Prostate gland (tissue), 2 donors: ENCODE measurements around the gene SP8.
A peak's percentile ranks its signal among the peaks of the same experiment; 100 is the strongest.

Source experiments
- POLR2AphosphoS5 ChIP-seq: sonication (generic); formaldehyde crosslinking; IDR thresholded peaks from one replicate; pipeline ENCODE4 v1.6.1; 2017; ENCODE audit warnings: antibody characterized with exemption
- TF ChIP-seq, protein P1 (sequence below), 4 experiments: fragments of 200-600 bp in 2 of 4; fragments of 450-650 bp in 2 of 4; sonication (generic) in 2 of 4; IDR thresholded peaks; 1 replicate in 3 of 4; 2 replicates in 1 of 4; pipeline ENCODE4 v1.5.1; 2016 to 2019; ENCODE audit warnings: antibody characterized with exemption in 4 of 4, mild to moderate bottlenecking in 2 of 4, moderate library complexity in 2 of 4

DNA sequence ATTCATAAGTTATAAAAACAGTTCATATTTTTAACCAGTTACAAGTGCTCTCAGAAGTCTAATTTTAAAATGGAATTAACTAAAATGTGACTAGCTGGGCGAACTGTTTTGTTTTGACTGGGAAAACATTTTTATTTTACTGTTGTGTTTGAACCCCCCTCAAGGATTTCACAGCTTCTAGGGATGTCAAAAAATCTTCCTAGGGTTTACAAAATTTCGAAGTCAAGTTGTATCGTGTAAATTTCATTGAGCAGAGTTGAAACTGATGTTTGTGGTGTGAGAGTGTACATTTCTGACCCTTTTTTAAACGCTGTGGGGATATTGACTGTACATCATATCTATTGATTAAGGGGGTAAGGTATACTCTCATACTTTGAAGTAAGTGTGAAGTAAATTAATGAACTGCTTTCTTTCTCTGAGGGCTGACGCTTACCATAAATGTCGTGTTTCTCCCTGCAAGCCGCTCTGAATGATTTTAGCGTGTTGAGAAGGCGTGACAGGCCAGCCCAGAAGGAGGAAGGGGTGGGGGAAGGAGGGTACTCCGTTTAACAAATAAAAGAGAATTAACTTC, 1.8 kb upstream of the SP8 start:
- TF ChIP-seq, protein P1, sequence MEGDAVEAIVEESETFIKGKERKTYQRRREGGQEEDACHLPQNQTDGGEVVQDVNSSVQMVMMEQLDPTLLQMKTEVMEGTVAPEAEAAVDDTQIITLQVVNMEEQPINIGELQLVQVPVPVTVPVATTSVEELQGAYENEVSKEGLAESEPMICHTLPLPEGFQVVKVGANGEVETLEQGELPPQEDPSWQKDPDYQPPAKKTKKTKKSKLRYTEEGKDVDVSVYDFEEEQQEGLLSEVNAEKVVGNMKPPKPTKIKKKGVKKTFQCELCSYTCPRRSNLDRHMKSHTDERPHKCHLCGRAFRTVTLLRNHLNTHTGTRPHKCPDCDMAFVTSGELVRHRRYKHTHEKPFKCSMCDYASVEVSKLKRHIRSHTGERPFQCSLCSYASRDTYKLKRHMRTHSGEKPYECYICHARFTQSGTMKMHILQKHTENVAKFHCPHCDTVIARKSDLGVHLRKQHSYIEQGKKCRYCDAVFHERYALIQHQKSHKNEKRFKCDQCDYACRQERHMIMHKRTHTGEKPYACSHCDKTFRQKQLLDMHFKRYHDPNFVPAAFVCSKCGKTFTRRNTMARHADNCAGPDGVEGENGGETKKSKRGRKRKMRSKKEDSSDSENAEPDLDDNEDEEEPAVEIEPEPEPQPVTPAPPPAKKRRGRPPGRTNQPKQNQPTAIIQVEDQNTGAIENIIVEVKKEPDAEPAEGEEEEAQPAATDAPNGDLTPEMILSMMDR (IDR thresholded peaks at IDR 0.05): no peak
- peak; percentile 9 for TF ChIP-seq POLR2AphosphoS5
